SK-N-MC (cell line): Measurements from ENCODE around the gene MB21D2.
"Not testable (repeated sequence)": the region's sequence is repeated elsewhere in the genome, so short reads cannot be mapped to it uniquely, and the experiment has no call there.

Experiments
- DNase-seq: peaks from one replicate; pipeline ENCODE4 v3.0.0-alpha.2; 2011; ENCODE audit warnings: low read depth, low spot score
- H3K27ac ChIP-seq: fragments of 200-600 bp; sonication (generic); 2 replicates; pipeline ENCODE4 v1.5.1; 2016; ENCODE audit warnings: mixed run types
- H3K36me3 ChIP-seq: fragments of 200-600 bp; sonication (generic); 2 replicates; pipeline ENCODE4 v1.6.1; 2017; ENCODE audit warnings: antibody characterized with exemption, low read length, mixed read lengths; ENCODE audit not compliant: insufficient read depth
- H3K4me3 ChIP-seq: fragments of 200-600 bp; sonication (generic); 2 replicates; pipeline ENCODE4 v1.5.1; 2016
- H3K9ac ChIP-seq: fragments of 200-600 bp; sonication (generic); 2 replicates; pipeline ENCODE4 v1.8.0; 2017; ENCODE audit warnings: mixed run types, mixed read lengths; ENCODE audit not compliant: insufficient read length
- H3K9me3 ChIP-seq: fragments of 200-600 bp; sonication (generic); 2 replicates; pipeline ENCODE4 v1.6.1; 2017; ENCODE audit warnings: low read depth, mild to moderate bottlenecking, antibody characterized with exemption, low read length, moderate library complexity, mixed read lengths
- EZH2 ChIP-seq: fragments of 200-600 bp; sonication (generic); IDR thresholded peaks from one replicate; pipeline ENCODE4 v1.6.1; 2017; ENCODE audit warnings: antibody characterized with exemption
- FOXP2 ChIP-seq: optimal IDR thresholded peaks from 2 replicates; pipeline ENCODE3; 2011; ENCODE audit warnings: mild to moderate bottlenecking, moderate library complexity; ENCODE audit not compliant: insufficient read depth; ENCODE audit errors: extremely low read length, control extremely low read depth
- POLR2AphosphoS5 ChIP-seq: IDR thresholded peaks from 2 replicates; pipeline ENCODE4 v1.6.1; 2012; ENCODE audit warnings: mild to moderate bottlenecking, low read depth, low read length, borderline replicate concordance

MB21D2 gene

GRCh38 chr3:192778508-192778907 is 139.1 kb downstream of the MB21D2 start:
- no peak overlapping the region for H3K9ac ChIP-seq
- H3K36me3 ChIP-seq = no peaks in the 10 kb centered on the region
- no peak overlapping the region for H3K27ac ChIP-seq
- DNase-seq = no peak
- H3K9me3 ChIP-seq = no peaks in the 10 kb centered on the region
- H3K4me3 ChIP-seq = no peak overlapping the region
- TF ChIP-seq POLR2AphosphoS5 (no peak), FOXP2 (no peak), EZH2 (no peak)

- not testable (repeated sequence) for H3K36me3 ChIP-seq, H3K27ac ChIP-seq, H3K9me3 ChIP-seq, H3K4me3 ChIP-seq, DNase-seq, H3K9ac ChIP-seq
Observed at GRCh38 chr3:192774341-192774740, 143.3 kb downstream of the MB21D2 start.

GRCh38 chr3:192772240-192772894 is 145.3 kb downstream of the MB21D2 start:
- Histone ChIP-seq H3K36me3 (no peaks in the 10 kb centered on the region), H3K4me3 (no peak overlapping the region), H3K27ac (no peak overlapping the region), H3K9ac (no peak overlapping the region), H3K9me3 (no peaks in the 10 kb centered on the region)
- TF ChIP-seq POLR2AphosphoS5 (no peak), FOXP2 (no peak), EZH2 (no peak)
- DNase-seq = no peak

- no peak overlapping the region for H3K4me3 ChIP-seq
- H3K9me3 ChIP-seq = no peaks in the 10 kb centered on the region
- H3K36me3 ChIP-seq = no peaks in the 10 kb centered on the region
- no peak overlapping the region for H3K27ac ChIP-seq
- TF ChIP-seq FOXP2 = no peak
- no peak for TF ChIP-seq EZH2
- TF ChIP-seq POLR2AphosphoS5 = no peak
- no peak for DNase-seq
- no peak overlapping the region for H3K9ac ChIP-seq
Observed at GRCh38 chr3:192758654-192759053, 159.0 kb downstream of the MB21D2 start.

GRCh38 chr3:192751148-192751547 is 166.5 kb downstream of the MB21D2 start:
- no peak for TF ChIP-seq FOXP2
- TF ChIP-seq EZH2 = no peak
- TF ChIP-seq POLR2AphosphoS5 = no peak
- Histone ChIP-seq H3K36me3 (no peaks in the 10 kb centered on the region), H3K9ac (no peak overlapping the region), H3K4me3 (no peak overlapping the region), H3K9me3 (no peaks in the 10 kb centered on the region), H3K27ac (no peak overlapping the region)
- no peak for DNase-seq

- H3K9me3 ChIP-seq = no peaks in the 10 kb centered on the region
- no peaks in the 10 kb centered on the region for H3K36me3 ChIP-seq
- no peak overlapping the region for H3K4me3 ChIP-seq
- no peak overlapping the region for H3K9ac ChIP-seq
- no peak overlapping the region for H3K27ac ChIP-seq
- TF ChIP-seq POLR2AphosphoS5 = no peak
- TF ChIP-seq FOXP2 = no peak
- no peak for TF ChIP-seq EZH2
- DNase-seq = no peak
Observed at GRCh38 chr3:192750201-192750600, 167.5 kb downstream of the MB21D2 start.

GRCh38 chr3:192747746-192748145 is 169.9 kb downstream of the MB21D2 start:
- no peak overlapping the region for H3K4me3 ChIP-seq
- H3K27ac ChIP-seq = no peak overlapping the region
- DNase-seq = no peak
- H3K9me3 ChIP-seq = no peaks in the 10 kb centered on the region
- H3K36me3 ChIP-seq = no peaks in the 10 kb centered on the region
- no peak overlapping the region for H3K9ac ChIP-seq
- TF ChIP-seq EZH2 = no peak
- no peak for TF ChIP-seq FOXP2
- no peak for TF ChIP-seq POLR2AphosphoS5

- Histone ChIP-seq H3K9ac (no peak overlapping the region), H3K9me3 (no peaks in the 10 kb centered on the region), H3K27ac (no peak overlapping the region), H3K36me3 (no peaks in the 10 kb centered on the region), H3K4me3 (no peak overlapping the region)
- no peak for TF ChIP-seq EZH2
- DNase-seq = no peak
Observed at GRCh38 chr3:192747145-192747544, 170.5 kb downstream of the MB21D2 start.
